GM12878 (cell line): ENCODE data around the gene GPRIN1. TPM values are rescaled to one million over a fixed set of nuclear protein-coding genes. Genes with fewer than 3 reads are reported as not detected.

Experiments used
- ATAC-seq: fragments of 200-7000 bp; cut with Tn5 transposase; 3 replicates; pipeline ENCODE4 v1.9.1; 2020; ENCODE audit warnings: mild to moderate bottlenecking, moderate library complexity
- BruUV-seq: library from RNA; stranded (reverse); fragments of 400-500 nt; replicated peaks from 2 replicates; lab custom pipeline; 2021; lab: Mats Ljungman, UMichigan
- CTCF ChIA-PET: fragments of 300-600 bp; sonication (Branson Sonifier 250); formaldehyde crosslinking; extraction: SDS; loops from one replicate; lab custom pipeline; 2021; ENCODE audit warnings: inconsistent platforms; lab: Yijun Ruan, JAX
- POLR2A ChIA-PET: fragments of 350-600 bp; formaldehyde crosslinking; extraction: SDS; loops from one replicate; lab custom pipeline; 2021; ENCODE audit warnings: inconsistent platforms; lab: Charles Lee
- RAD21 ChIA-PET: fragments of 300-600 bp; sonication (Branson Sonifier 250); formaldehyde crosslinking; loops from one replicate; lab custom pipeline; 2023; ENCODE audit warnings: antibody characterized with exemption; ENCODE audit not compliant: unreplicated experiment; lab: Charles Lee
- SMC1A ChIA-PET: fragments of 300-600 bp; sonication (Branson Sonifier 250); formaldehyde crosslinking; loops from one replicate; lab custom pipeline; 2023; ENCODE audit not compliant: unreplicated experiment, uncharacterized antibody; lab: Charles Lee
- DNase-seq: peaks from one replicate; pipeline ENCODE4 v3.0.0-alpha.2; 2011; ENCODE audit warnings: low read depth, low spot score
- FAIRE-seq: peaks from 3 replicates; lab custom pipeline; 2011; peaks lifted over from hg19 to GRCh38; lab: Jason Lieb, UNC
- H2AFZ ChIP-seq: 2 replicates; pipeline ENCODE4 v1.6.0; 2011; ENCODE audit warnings: low read depth, low read length, control low read depth; ENCODE audit not compliant: control insufficient read depth
- H3K27ac ChIP-seq: 2 replicates; pipeline ENCODE4 v1.5.1; 2011; ENCODE audit warnings: control low read depth; ENCODE audit not compliant: control insufficient read depth, insufficient read depth
- H3K27me3 ChIP-seq, 2 experiments: replicated peaks in 1 of 2; 2 replicates each; pipeline versions ENCODE4 v1.6.0 to v1.6.1; 2011; ENCODE audit warnings: low read length in 1 of 2; ENCODE audit not compliant: control insufficient read depth in 2 of 2, insufficient read depth in 2 of 2
- H3K36me3 ChIP-seq, 2 experiments: 2 replicates each; pipeline ENCODE4 v1.5.1; 2011; ENCODE audit warnings: low read length in 1 of 2; ENCODE audit not compliant: control insufficient read depth in 2 of 2, insufficient read depth in 2 of 2
- H3K4me1 ChIP-seq: 2 replicates; pipeline ENCODE4 v1.6.1; 2011; ENCODE audit warnings: mild to moderate bottlenecking, low read length, moderate library complexity, mixed read lengths; ENCODE audit not compliant: control insufficient read depth, insufficient read depth
- H3K4me2 ChIP-seq: 2 replicates; pipeline ENCODE4 v1.6.0; 2011; ENCODE audit warnings: control low read depth; ENCODE audit not compliant: control insufficient read depth, insufficient read depth
- H3K4me3 ChIP-seq: fragments of 200-600 bp; sonication (generic); 2 replicates; pipeline ENCODE4 v1.5.1; 2016
- H3K79me2 ChIP-seq: 2 replicates; pipeline ENCODE4 v1.6.0; 2011; ENCODE audit warnings: low read length; ENCODE audit not compliant: control insufficient read depth, insufficient read depth
- H3K9ac ChIP-seq: 2 replicates; pipeline ENCODE4 v1.8.0; 2011; ENCODE audit warnings: low read length, control low read depth, mixed read lengths; ENCODE audit not compliant: control insufficient read depth, insufficient read depth
- H3K9me3 ChIP-seq: replicated peaks from 3 replicates; pipeline ENCODE4 v1.5.1; 2011; ENCODE audit warnings: mild to moderate bottlenecking, low read length; ENCODE audit not compliant: control insufficient read depth, insufficient read depth
- H4K20me1 ChIP-seq: 2 replicates; pipeline ENCODE4 v1.6.0; 2011; ENCODE audit not compliant: control insufficient read depth, insufficient read depth
- ASH2L ChIP-seq: fragments of 300-600, 200-600 bp; sonication (generic); IDR thresholded peaks from 2 replicates; pipeline ENCODE4 v1.6.1; 2017; ENCODE audit warnings: low read depth, mild to moderate bottlenecking, borderline replicate concordance
- ATF2 ChIP-seq: IDR thresholded peaks from 2 replicates; pipeline ENCODE4 v1.6.1; 2012; ENCODE audit warnings: low read length, inconsistent platforms
- BHLHE40 ChIP-seq, 2 experiments: fragments of 450-650 bp in 1 of 2; IDR thresholded peaks; 2 replicates each; pipeline ENCODE4 v1.6.1; 2011 to 2017; ENCODE audit warnings: low read depth in 2 of 2, borderline replicate concordance in 1 of 2, improper control_type of control experiment in 1 of 2, low read length in 1 of 2, mild to moderate bottlenecking in 1 of 2
- CHD2 ChIP-seq: IDR thresholded peaks from 2 replicates; pipeline ENCODE4 v1.6.1; 2011; ENCODE audit warnings: low read depth, low read length, improper control_type of control experiment, borderline replicate concordance
- EED ChIP-seq: sonication (generic); IDR thresholded peaks from 2 replicates; pipeline ENCODE4 v1.6.1; 2016; ENCODE audit warnings: antibody characterized with exemption, low read depth
- GATAD2B ChIP-seq: fragments of 450-650 bp; conservative IDR thresholded peaks from 2 replicates; pipeline ENCODE4 v1.6.1; 2017; ENCODE audit warnings: low read depth, mild to moderate bottlenecking, moderate library complexity
- IKZF1 ChIP-seq: fragments of 450-650 bp; conservative IDR thresholded peaks from 2 replicates; pipeline ENCODE4 v1.6.1; 2017; ENCODE audit warnings: antibody characterized with exemption, mild to moderate bottlenecking
- IRF4 ChIP-seq: IDR thresholded peaks from 2 replicates; pipeline ENCODE4 v1.6.1; 2011; ENCODE audit warnings: low read depth, low read length
- MEF2A ChIP-seq: IDR thresholded peaks from 2 replicates; pipeline ENCODE4 v1.6.1; 2011; ENCODE audit warnings: low read depth, mild to moderate bottlenecking, low read length, moderate library complexity; ENCODE audit not compliant: insufficient read depth
- MTA2 ChIP-seq: fragments of 450-650 bp; IDR thresholded peaks from 2 replicates; pipeline ENCODE4 v1.6.1; 2016; ENCODE audit warnings: low read depth, mild to moderate bottlenecking, moderate library complexity
- PRDM15 ChIP-seq: fragments of 450-650 bp; formaldehyde crosslinking; IDR thresholded peaks from 2 replicates; pipeline ENCODE4 v1.4.0; 2020; ENCODE audit warnings: mild to moderate bottlenecking, moderate library complexity
- REST ChIP-seq: IDR thresholded peaks from 2 replicates; pipeline ENCODE4 v1.6.1; 2012; ENCODE audit warnings: mild to moderate bottlenecking, low read depth, low read length
- SRF ChIP-seq, 2 experiments: IDR thresholded peaks; 2 replicates each; pipeline ENCODE4 v1.6.1; 2011; ENCODE audit warnings: low read depth in 2 of 2, low read length in 2 of 2, mild to moderate bottlenecking in 1 of 2, moderate library complexity in 1 of 2
- TCF12 ChIP-seq: IDR thresholded peaks from 2 replicates; pipeline ENCODE4 v1.6.1; 2011; ENCODE audit warnings: low read depth, mild to moderate bottlenecking, low read length
- WGBS: methylation state at CpG from one replicate; pipeline ENCODE4 v1.1.6; 2016; ENCODE audit warnings: low lambda C conversion rate; ENCODE audit not compliant: insufficient replicate concordance, insufficient coverage; ENCODE audit errors: missing lambda C conversion rate; 5-methylcytosine and 5-hydroxymethylcytosine counted together
- in situ Hi-C: fragments of 300-500 bp; cut with MboI; formaldehyde crosslinking; loops from 9 replicates; pipeline ENCODE4 v1.14.3; 2018; ENCODE audit warnings: mixed read lengths
- intact Hi-C: fragments of 100-400 bp; cut with micrococcal nuclease; formaldehyde crosslinking; loops from one replicate; pipeline ENCODE4 v1.14.2; 2022; ENCODE audit not compliant: unreplicated experiment
- polyA plus RNA-seq, 11 experiments: library from polyadenylated mRNA; depleted of rRNA in 4 of 11; unstranded in 6 of 11; stranded (reverse) in 5 of 11; fragments of >200 nt; fragmentation: Nextera tagmentation in 4 of 11; fragmentation: Illumina TruSeq in 1 of 11; extraction: Ambion mirVana in 4 of 11; extraction: Trizol in 1 of 11; gene quantifications; 1 replicate in 1 of 11; 2 replicates in 10 of 11; pipeline versions ENCODE4 v1.2.1 to v1.2.3, GENCODE V29; 2011 to 2016; ENCODE audit warnings: inconsistent platforms in 2 of 11, missing spikeins in 2 of 11, low read depth in 1 of 11
- total RNA-seq, 4 experiments: library from RNA; depleted of rRNA in 3 of 4; stranded (reverse); fragments of >200 nt in 3 of 4; fragmentation: Illumina TruSeq in 1 of 4; extraction: Trizol in 1 of 4; gene quantifications; 2 replicates each; pipeline versions ENCODE4 v1.2.1 to v1.2.3, GENCODE V29; 2013 to 2021

GPRIN1 gene
- total and polyA plus RNA-seq, 10 of the 15 experiments (the other 5 are each of a cell fraction or from before 2014, with no cell fraction given) = 0.52 to 16.3 (median 4.5) TPM

- intact Hi-C loops = no loop called here
- no peaks in the 10 kb centered on the region for H3K79me2 ChIP-seq
- peak; percentile 69 for ATAC-seq
- 20% methylated on average over 16 of the region's 16 CpGs for WGBS
- no peaks in the 10 kb centered on the region for H3K9me3 ChIP-seq
- in situ Hi-C loops = no loop called here
- POLR2A ChIA-PET = no interaction called here
- RAD21 ChIA-PET = no interaction called here
- H3K27me3 ChIP-seq = peaks cover 0 to 2% of the 10 kb centered on the region in 2 experiments; a peak in 2 of 4 replicates
- BruUV-seq = no TSS peak
- 0 out of 2 replicates have a peak, but pooled peaks cover 6% of the 10 kb centered on the region for H3K4me1 ChIP-seq
- H3K9ac ChIP-seq = no peak overlapping the region
- no peaks in the 10 kb centered on the region for H4K20me1 ChIP-seq
- CTCF ChIA-PET = interaction anchor here (0.7 kb wide), 1 partner anchor 91 kb away, joined by 3 read pairs; no protein-coding TSS in a partner anchor
- H3K4me3 ChIP-seq = no peak overlapping the region
- SMC1A ChIA-PET = no interaction called here
- no peak overlapping the region for H3K4me2 ChIP-seq
- no peaks in the 10 kb centered on the region for H3K36me3 ChIP-seq
- no peak for DNase-seq
- no peak overlapping the region for H2AFZ ChIP-seq
- H3K27ac ChIP-seq = no peak overlapping the region
- FAIRE-seq = no peak
- no peak for TF ChIP-seq ASH2L
- no peak for TF ChIP-seq CHD2
- no peak for TF ChIP-seq REST
- TF ChIP-seq MEF2A = no peak
- TF ChIP-seq GATAD2B = peak; percentile 62; the same call in 1 of the 2 replicates
- no peak for TF ChIP-seq BHLHE40 (IDR thresholded peaks at IDR 0.05; ENCODE audit: borderline replicate concordance in 1 of 2, low read depth in 2 of 2, low read length in 1 of 2)
- peak; percentile 97 for TF ChIP-seq IKZF1
- TF ChIP-seq SRF (IDR thresholded peaks at IDR 0.05; ENCODE audit: low read depth in 2 of 2, low read length in 2 of 2) = no peak
- TF ChIP-seq PRDM15 (CRISPR knock-in tag) = no peak
- TF ChIP-seq MTA2 = 0 out of 2 replicates have a peak, but pooled peaks have one; percentile 51
- peak; percentile 41; the same call in 1 of the 2 replicates for TF ChIP-seq IRF4
- peak; percentile 6; the same call in 1 of the 2 replicates for TF ChIP-seq TCF12
- peak; percentile 51 for TF ChIP-seq EED
- no peak for TF ChIP-seq ATF2
These were observed 59.6 kb downstream of the GPRIN1 start for GRCh38 chr5:176550275-176550831.
